HepG2 (cell line): ENCODE results near the gene MIEF2. TPM values are rescaled to one million over a fixed set of nuclear protein-coding genes. Genes with fewer than 3 reads are reported as not detected.

ENCODE experiments used
- CAMTA2 ChIP-seq: sonication (generic); formaldehyde crosslinking; IDR thresholded peaks from 2 replicates; pipeline ENCODE4 v1.4.0; 2020; ENCODE audit warnings: mild to moderate bottlenecking, missing genetic modification reagents, borderline replicate concordance
- HBP1 ChIP-seq: IDR thresholded peaks from 2 replicates; pipeline ENCODE4 v1.6.1; 2016; ENCODE audit warnings: low read depth, control low read depth
- HMG20A ChIP-seq: IDR thresholded peaks from 2 replicates; pipeline ENCODE4 v1.6.1; 2016; ENCODE audit warnings: borderline replicate concordance
- HNF1B ChIP-seq: sonication (generic); formaldehyde crosslinking; IDR thresholded peaks from 2 replicates; pipeline ENCODE4 v1.5.1; 2020; ENCODE audit warnings: mild to moderate bottlenecking, moderate library complexity, missing genetic modification reagents
- MYC ChIP-seq: sonication (generic); formaldehyde crosslinking; IDR thresholded peaks from 2 replicates; pipeline ENCODE4 v1.9.0; 2021; ENCODE audit warnings: missing genetic modification reagents, borderline replicate concordance
- RXRB ChIP-seq: IDR thresholded peaks from 2 replicates; pipeline ENCODE4 v1.6.1; 2016; ENCODE audit warnings: borderline replicate concordance, missing genetic modification reagents, missing compliant biosample characterization
- TRIM24 ChIP-seq: sonication (generic); formaldehyde crosslinking; IDR thresholded peaks from 2 replicates; pipeline ENCODE4 v1.8.0; 2022; ENCODE audit warnings: mild to moderate bottlenecking, missing genetic modification reagents
- ZNF230 ChIP-seq: sonication (generic); formaldehyde crosslinking; IDR thresholded peaks from 2 replicates; pipeline ENCODE4 v1.4.0; 2020; ENCODE audit warnings: mild to moderate bottlenecking, missing genetic modification reagents
- ZNF234 ChIP-seq: sonication (generic); formaldehyde crosslinking; conservative IDR thresholded peaks from 2 replicates; pipeline ENCODE4 v1.5.1; 2020; ENCODE audit warnings: mild to moderate bottlenecking, missing genetic modification reagents
- ZNF275 ChIP-seq: sonication (generic); formaldehyde crosslinking; IDR thresholded peaks from 2 replicates; pipeline ENCODE4 v1.8.0; 2022; ENCODE audit warnings: missing genetic modification reagents, mild to moderate bottlenecking, inconsistent platforms, borderline replicate concordance
- ZNF33B ChIP-seq: sonication (generic); formaldehyde crosslinking; IDR thresholded peaks from 2 replicates; pipeline ENCODE4 v1.5.1; 2020; ENCODE audit warnings: mild to moderate bottlenecking, missing genetic modification reagents
- ZNF430 ChIP-seq: sonication (generic); formaldehyde crosslinking; IDR thresholded peaks from 2 replicates; pipeline ENCODE4 v1.9.0; 2021; ENCODE audit warnings: mild to moderate bottlenecking, missing genetic modification reagents
- ZNF441 ChIP-seq: sonication (generic); formaldehyde crosslinking; IDR thresholded peaks from 2 replicates; pipeline ENCODE4 v1.7.0; 2021; ENCODE audit warnings: missing genetic modification reagents, borderline replicate concordance
- ZNF607 ChIP-seq: sonication (generic); formaldehyde crosslinking; IDR thresholded peaks from 2 replicates; pipeline ENCODE4 v1.5.1; 2020; ENCODE audit warnings: missing genetic modification reagents, mild to moderate bottlenecking, borderline replicate concordance
- polyA plus RNA-seq, 8 experiments: library from polyadenylated mRNA; depleted of rRNA in 3 of 8; stranded (reverse) in 7 of 8; unstranded in 1 of 8; fragments of >200 nt; fragmentation: Illumina TruSeq in 4 of 8; extraction: Trizol in 4 of 8; gene quantifications; 2 replicates each; pipeline versions ENCODE4 v1.2.1 to v1.2.3, GENCODE V29; 2011 to 2016; ENCODE audit warnings: low read depth in 4 of 8, missing spikeins in 1 of 8, mixed read lengths in 1 of 8; ENCODE audit not compliant: insufficient read depth in 1 of 8
- total RNA-seq, 5 experiments: library from RNA; depleted of rRNA; stranded (reverse); fragments of >200 nt; fragmentation: Illumina TruSeq; extraction: Trizol; gene quantifications; 2 replicates each; pipeline ENCODE4 v1.2.3, GENCODE V29; 2016; ENCODE audit warnings: low read depth in 1 of 5
- TF ChIP-seq, protein P1 (sequence below): IDR thresholded peaks from 2 replicates; pipeline ENCODE4 v1.6.1; 2016
- TF ChIP-seq, protein P2 (sequence below): sonication (generic); formaldehyde crosslinking; IDR thresholded peaks from 2 replicates; pipeline ENCODE4 v1.4.0; 2020; ENCODE audit warnings: missing genetic modification reagents, borderline replicate concordance

MIEF2 gene
- total and polyA plus RNA-seq, 2 of the 13 experiments (the other 11 are each of a cell fraction or from before 2014, with no cell fraction given) = 6.0 to 8.0 TPM

- TF ChIP-seq, protein P1, sequence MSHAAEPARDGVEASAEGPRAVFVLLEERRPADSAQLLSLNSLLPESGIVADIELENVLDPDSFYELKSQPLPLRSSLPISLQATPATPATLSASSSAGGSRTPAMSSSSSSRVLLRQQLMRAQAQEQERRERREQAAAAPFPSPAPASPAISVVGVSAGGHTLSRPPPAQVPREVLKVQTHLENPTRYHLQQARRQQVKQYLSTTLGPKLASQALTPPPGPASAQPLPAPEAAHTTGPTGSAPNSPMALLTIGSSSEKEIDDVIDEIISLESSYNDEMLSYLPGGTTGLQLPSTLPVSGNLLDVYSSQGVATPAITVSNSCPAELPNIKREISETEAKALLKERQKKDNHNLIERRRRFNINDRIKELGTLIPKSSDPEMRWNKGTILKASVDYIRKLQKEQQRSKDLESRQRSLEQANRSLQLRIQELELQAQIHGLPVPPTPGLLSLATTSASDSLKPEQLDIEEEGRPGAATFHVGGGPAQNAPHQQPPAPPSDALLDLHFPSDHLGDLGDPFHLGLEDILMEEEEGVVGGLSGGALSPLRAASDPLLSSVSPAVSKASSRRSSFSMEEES (CRISPR knock-in tag) = no peak
- TF ChIP-seq HMG20A (CRISPR knock-in tag) (no peak), RXRB (peak; percentile 49; the same call in 1 of the 2 replicates), ZNF275 (CRISPR knock-in tag) (no peak), ZNF430 (CRISPR knock-in tag) (peak; percentile 87; the same call in 1 of the 2 replicates), HBP1 (0 out of 2 replicates have a peak, but pooled peaks have one; percentile 34), MYC (peak; percentile 71), HNF1B (CRISPR knock-in tag) (peak; percentile 70; the same call in 1 of the 2 replicates), TRIM24 (CRISPR knock-in tag) (no peak), ZNF607 (CRISPR knock-in tag) (peak; percentile 76), ZNF230 (0 out of 2 replicates have a peak, but pooled peaks have one; percentile 65), ZNF441 (CRISPR knock-in tag) (0 out of 2 replicates have a peak, but pooled peaks have one; percentile 38), ZNF33B (CRISPR knock-in tag) (peak; percentile 82; the same call in 1 of the 2 replicates), CAMTA2 (CRISPR knock-in tag) (peak; percentile 60; the same call in 1 of the 2 replicates), ZNF234 (CRISPR knock-in tag) (peak; percentile 81; the same call in 1 of the 2 replicates)
- TF ChIP-seq, protein P2, sequence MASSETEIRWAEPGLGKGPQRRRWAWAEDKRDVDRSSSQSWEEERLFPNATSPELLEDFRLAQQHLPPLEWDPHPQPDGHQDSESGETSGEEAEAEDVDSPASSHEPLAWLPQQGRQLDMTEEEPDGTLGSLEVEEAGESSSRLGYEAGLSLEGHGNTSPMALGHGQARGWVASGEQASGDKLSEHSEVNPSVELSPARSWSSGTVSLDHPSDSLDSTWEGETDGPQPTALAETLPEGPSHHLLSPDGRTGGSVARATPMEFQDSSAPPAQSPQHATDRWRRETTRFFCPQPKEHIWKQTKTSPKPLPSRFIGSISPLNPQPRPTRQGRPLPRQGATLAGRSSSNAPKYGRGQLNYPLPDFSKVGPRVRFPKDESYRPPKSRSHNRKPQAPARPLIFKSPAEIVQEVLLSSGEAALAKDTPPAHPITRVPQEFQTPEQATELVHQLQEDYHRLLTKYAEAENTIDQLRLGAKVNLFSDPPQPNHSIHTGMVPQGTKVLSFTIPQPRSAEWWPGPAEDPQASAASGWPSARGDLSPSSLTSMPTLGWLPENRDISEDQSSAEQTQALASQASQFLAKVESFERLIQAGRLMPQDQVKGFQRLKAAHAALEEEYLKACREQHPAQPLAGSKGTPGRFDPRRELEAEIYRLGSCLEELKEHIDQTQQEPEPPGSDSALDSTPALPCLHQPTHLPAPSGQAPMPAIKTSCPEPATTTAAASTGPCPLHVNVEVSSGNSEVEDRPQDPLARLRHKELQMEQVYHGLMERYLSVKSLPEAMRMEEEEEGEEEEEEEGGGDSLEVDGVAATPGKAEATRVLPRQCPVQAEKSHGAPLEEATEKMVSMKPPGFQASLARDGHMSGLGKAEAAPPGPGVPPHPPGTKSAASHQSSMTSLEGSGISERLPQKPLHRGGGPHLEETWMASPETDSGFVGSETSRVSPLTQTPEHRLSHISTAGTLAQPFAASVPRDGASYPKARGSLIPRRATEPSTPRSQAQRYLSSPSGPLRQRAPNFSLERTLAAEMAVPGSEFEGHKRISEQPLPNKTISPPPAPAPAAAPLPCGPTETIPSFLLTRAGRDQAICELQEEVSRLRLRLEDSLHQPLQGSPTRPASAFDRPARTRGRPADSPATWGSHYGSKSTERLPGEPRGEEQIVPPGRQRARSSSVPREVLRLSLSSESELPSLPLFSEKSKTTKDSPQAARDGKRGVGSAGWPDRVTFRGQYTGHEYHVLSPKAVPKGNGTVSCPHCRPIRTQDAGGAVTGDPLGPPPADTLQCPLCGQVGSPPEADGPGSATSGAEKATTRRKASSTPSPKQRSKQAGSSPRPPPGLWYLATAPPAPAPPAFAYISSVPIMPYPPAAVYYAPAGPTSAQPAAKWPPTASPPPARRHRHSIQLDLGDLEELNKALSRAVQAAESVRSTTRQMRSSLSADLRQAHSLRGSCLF (CRISPR knock-in tag) = no peak
These were observed at the start of gene MIEF2 (continued) for GRCh38 chr17:18260332-18261145.
